Measurements from ENCODE around the gene MED26.
A peak's percentile ranks its signal among the peaks of the same experiment; 100 is the strongest.
"Not testable (repeated sequence)": the region's sequence is repeated elsewhere in the genome, so short reads cannot be mapped to it uniquely, and the experiment has no call there.

Gene MED26

GRCh38 chr19:16660763-16661479 lies 32.9 kb upstream of the MED26 start, which contains the start of gene TMEM38A:
TSS of gene TMEM38A (plus strand) at chr19:16661139. CDS start at chr19:16661218, 79 bp downstream.
- H3K27ac ChIP-seq (ENCODE audit: low read length) = peak within 1 kb of the TSS; percentile 70
- H3K9me3 ChIP-seq (ENCODE audit: control insufficient read depth, low read depth, low read length) = no peaks in the 10 kb centered on the region
- H3K27me3 ChIP-seq (ENCODE audit: control insufficient read depth, insufficient read depth, low read length) = peaks cover 12% of the 10 kb centered on the region
- H3K9ac ChIP-seq (ENCODE audit: low read length) = peak within 1 kb of the TSS; percentile 88
- no peaks in the 10 kb centered on the region for H3K4me1 ChIP-seq (ENCODE audit: control insufficient read depth, low read depth, low read length)
- H3K36me3 ChIP-seq (ENCODE audit: control insufficient read depth, low read depth, low read length) = peaks cover 23% of the 10 kb centered on the region
- peak within 1 kb of the TSS; percentile 96 for H3K4me3 ChIP-seq (ENCODE audit: low read length)

GRCh38 chr19:16659832-16660708 lies 32.1 kb upstream of the MED26 start, which contains the start of gene SMIM7:
TSS of gene SMIM7 (minus strand) at chr19:16660144. CDS start at chr19:16660110, 34 bp downstream.
- Histone ChIP-seq H3K4me3 (ENCODE audit: low read length) (peak within 1 kb of the TSS; percentile 96), H3K9ac (ENCODE audit: low read length) (peak within 1 kb of the TSS; percentile 88), H3K4me1 (ENCODE audit: control insufficient read depth, low read depth, low read length) (no peaks in the 10 kb centered on the region), H3K9me3 (ENCODE audit: control insufficient read depth, low read depth, low read length) (no peaks in the 10 kb centered on the region), H3K27ac (ENCODE audit: low read length) (peak within 1 kb of the TSS; percentile 70), H3K36me3 (ENCODE audit: control insufficient read depth, low read depth, low read length) (peaks cover 29% of the 10 kb centered on the region), H3K27me3 (ENCODE audit: control insufficient read depth, insufficient read depth, low read length) (peaks cover 12% of the 10 kb centered on the region)

GRCh38 chr19:16659464-16659831 lies 31.4 kb upstream of the MED26 start:
- Histone ChIP-seq H3K27me3 (ENCODE audit: control insufficient read depth, insufficient read depth, low read length) (peaks cover 12% of the 10 kb centered on the region), H3K9me3 (ENCODE audit: control insufficient read depth, low read depth, low read length) (no peaks in the 10 kb centered on the region), H3K4me1 (ENCODE audit: control insufficient read depth, low read depth, low read length) (no peaks in the 10 kb centered on the region), H3K27ac (ENCODE audit: low read length) (no peak overlapping the region), H3K4me3 (ENCODE audit: low read length) (peak overlapping the region; percentile 96), H3K9ac (ENCODE audit: low read length) (peak overlapping the region; percentile 88), H3K36me3 (ENCODE audit: control insufficient read depth, low read depth, low read length) (peaks cover 35% of the 10 kb centered on the region)

GRCh38 chr19:16657384-16657783 lies 29.4 kb upstream of the MED26 start:
- Histone ChIP-seq H3K9me3 (ENCODE audit: control insufficient read depth, low read depth, low read length) (no peaks in the 10 kb centered on the region), H3K4me1 (ENCODE audit: control insufficient read depth, low read depth, low read length) (no peaks in the 10 kb centered on the region), H3K27ac (ENCODE audit: low read length) (no peak overlapping the region), H3K9ac (ENCODE audit: low read length) (no peak overlapping the region), H3K36me3 (ENCODE audit: control insufficient read depth, low read depth, low read length) (peaks cover 55% of the 10 kb centered on the region), H3K27me3 (ENCODE audit: control insufficient read depth, insufficient read depth, low read length) (peaks cover 12% of the 10 kb centered on the region), H3K4me3 (ENCODE audit: low read length) (no peak overlapping the region)

- Histone ChIP-seq H3K4me1 (ENCODE audit: control insufficient read depth, low read depth, low read length) (no peaks in the 10 kb centered on the region), H3K9me3 (ENCODE audit: control insufficient read depth, low read depth, low read length) (no peaks in the 10 kb centered on the region), H3K27ac (ENCODE audit: low read length) (no peak overlapping the region), H3K4me3 (ENCODE audit: low read length) (no peak overlapping the region), H3K36me3 (ENCODE audit: control insufficient read depth, low read depth, low read length) (peaks cover 71% of the 10 kb centered on the region), H3K27me3 (ENCODE audit: control insufficient read depth, insufficient read depth, low read length) (no peaks in the 10 kb centered on the region), H3K9ac (ENCODE audit: low read length) (no peak overlapping the region)
Observed at GRCh38 chr19:16655727-16656126, 27.7 kb upstream of the MED26 start.

- no peaks in the 10 kb centered on the region for H3K9me3 ChIP-seq (ENCODE audit: control insufficient read depth, low read depth, low read length)
- H3K36me3 ChIP-seq (ENCODE audit: control insufficient read depth, low read depth, low read length) = peaks cover 80% of the 10 kb centered on the region
- no peaks in the 10 kb centered on the region for H3K4me1 ChIP-seq (ENCODE audit: control insufficient read depth, low read depth, low read length)
- H3K9ac ChIP-seq (ENCODE audit: low read length) = no peak overlapping the region
- no peak overlapping the region for H3K4me3 ChIP-seq (ENCODE audit: low read length)
- H3K27me3 ChIP-seq (ENCODE audit: control insufficient read depth, insufficient read depth, low read length) = no peaks in the 10 kb centered on the region
- no peak overlapping the region for H3K27ac ChIP-seq (ENCODE audit: low read length)
Observed at GRCh38 chr19:16654627-16655026, 26.6 kb upstream of the MED26 start.

GRCh38 chr19:16654140-16654539 lies 26.1 kb upstream of the MED26 start:
- H3K27ac ChIP-seq (ENCODE audit: low read length) = no peak overlapping the region
- no peaks in the 10 kb centered on the region for H3K27me3 ChIP-seq (ENCODE audit: control insufficient read depth, insufficient read depth, low read length)
- no peak overlapping the region for H3K4me3 ChIP-seq (ENCODE audit: low read length)
- no peak overlapping the region for H3K9ac ChIP-seq (ENCODE audit: low read length)
- peaks cover 85% of the 10 kb centered on the region for H3K36me3 ChIP-seq (ENCODE audit: control insufficient read depth, low read depth, low read length)
- H3K9me3 ChIP-seq (ENCODE audit: control insufficient read depth, low read depth, low read length) = no peaks in the 10 kb centered on the region
- no peaks in the 10 kb centered on the region for H3K4me1 ChIP-seq (ENCODE audit: control insufficient read depth, low read depth, low read length)

GRCh38 chr19:16652854-16653253 lies 24.9 kb upstream of the MED26 start:
- H3K4me1 ChIP-seq (ENCODE audit: control insufficient read depth, low read depth, low read length) = no peaks in the 10 kb centered on the region
- H3K9ac ChIP-seq (ENCODE audit: low read length) = no peak overlapping the region
- no peak overlapping the region for H3K27ac ChIP-seq (ENCODE audit: low read length)
- no peaks in the 10 kb centered on the region for H3K9me3 ChIP-seq (ENCODE audit: control insufficient read depth, low read depth, low read length)
- no peak overlapping the region for H3K4me3 ChIP-seq (ENCODE audit: low read length)
- peaks cover 73% of the 10 kb centered on the region for H3K36me3 ChIP-seq (ENCODE audit: control insufficient read depth, low read depth, low read length)
- no peaks in the 10 kb centered on the region for H3K27me3 ChIP-seq (ENCODE audit: control insufficient read depth, insufficient read depth, low read length)

- H3K9ac ChIP-seq (ENCODE audit: low read length); H3K4me3 ChIP-seq (ENCODE audit: low read length); H3K9me3 ChIP-seq (ENCODE audit: control insufficient read depth, low read depth, low read length); H3K27ac ChIP-seq (ENCODE audit: low read length); H3K4me1 ChIP-seq (ENCODE audit: control insufficient read depth, low read depth, low read length); H3K27me3 ChIP-seq (ENCODE audit: control insufficient read depth, insufficient read depth, low read length): not testable (repeated sequence)
- peaks cover 68% of the 10 kb centered on the region for H3K36me3 ChIP-seq (ENCODE audit: control insufficient read depth, low read depth, low read length)
Observed at GRCh38 chr19:16651421-16652188, 23.6 kb upstream of the MED26 start.

- H3K36me3 ChIP-seq (ENCODE audit: control insufficient read depth, low read depth, low read length) = peaks cover 75% of the 10 kb centered on the region
- no peak overlapping the region for H3K27ac ChIP-seq (ENCODE audit: low read length)
- H3K27me3 ChIP-seq (ENCODE audit: control insufficient read depth, insufficient read depth, low read length) = no peaks in the 10 kb centered on the region
- H3K4me3 ChIP-seq (ENCODE audit: low read length) = no peak overlapping the region
- H3K9me3 ChIP-seq (ENCODE audit: control insufficient read depth, low read depth, low read length) = no peaks in the 10 kb centered on the region
- H3K9ac ChIP-seq (ENCODE audit: low read length) = no peak overlapping the region
- H3K4me1 ChIP-seq (ENCODE audit: control insufficient read depth, low read depth, low read length) = no peaks in the 10 kb centered on the region
Observed at GRCh38 chr19:16650821-16651220, 22.8 kb upstream of the MED26 start.

GRCh38 chr19:16649734-16650133 lies 21.7 kb upstream of the MED26 start:
- Histone ChIP-seq H3K36me3 (ENCODE audit: control insufficient read depth, low read depth, low read length) (peaks cover 77% of the 10 kb centered on the region), H3K4me3 (ENCODE audit: low read length) (no peak overlapping the region), H3K27ac (ENCODE audit: low read length) (no peak overlapping the region), H3K9ac (ENCODE audit: low read length) (no peak overlapping the region), H3K27me3 (ENCODE audit: control insufficient read depth, insufficient read depth, low read length) (no peaks in the 10 kb centered on the region), H3K4me1 (ENCODE audit: control insufficient read depth, low read depth, low read length) (no peaks in the 10 kb centered on the region), H3K9me3 (ENCODE audit: control insufficient read depth, low read depth, low read length) (no peaks in the 10 kb centered on the region)

Data from iPS-18a (cell line).